ENCODE measurements around the gene EHD4. TPM values are rescaled to one million over a fixed set of nuclear protein-coding genes. Genes with fewer than 3 reads are reported as not detected.

EHD4 gene
- total RNA-seq, 2 donors from 2014 or later: 18.4 to 22.6 TPM

DNA sequence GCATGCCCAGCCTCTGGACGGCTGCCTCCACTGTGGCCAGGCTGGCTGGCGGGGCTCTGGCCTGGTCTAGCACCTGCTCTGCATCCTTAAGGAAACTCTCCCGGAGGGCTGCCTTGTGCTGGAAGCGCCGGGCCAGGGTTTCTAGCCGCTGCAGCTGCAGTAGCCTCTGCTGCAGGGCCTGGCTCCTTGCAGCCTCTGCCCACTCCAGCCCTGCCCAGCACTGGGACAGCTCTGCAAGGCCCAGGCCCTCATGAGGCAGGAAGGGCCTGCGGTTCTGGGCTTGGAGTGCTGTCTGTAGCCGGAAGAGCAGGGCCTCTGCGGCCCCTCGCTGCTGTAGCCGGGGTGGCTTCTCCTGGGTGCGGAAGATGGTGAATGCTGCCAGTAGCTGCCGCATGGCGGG, 86.5 kb downstream of the EHD4 start:
- TF ChIP-seq, protein P1, sequence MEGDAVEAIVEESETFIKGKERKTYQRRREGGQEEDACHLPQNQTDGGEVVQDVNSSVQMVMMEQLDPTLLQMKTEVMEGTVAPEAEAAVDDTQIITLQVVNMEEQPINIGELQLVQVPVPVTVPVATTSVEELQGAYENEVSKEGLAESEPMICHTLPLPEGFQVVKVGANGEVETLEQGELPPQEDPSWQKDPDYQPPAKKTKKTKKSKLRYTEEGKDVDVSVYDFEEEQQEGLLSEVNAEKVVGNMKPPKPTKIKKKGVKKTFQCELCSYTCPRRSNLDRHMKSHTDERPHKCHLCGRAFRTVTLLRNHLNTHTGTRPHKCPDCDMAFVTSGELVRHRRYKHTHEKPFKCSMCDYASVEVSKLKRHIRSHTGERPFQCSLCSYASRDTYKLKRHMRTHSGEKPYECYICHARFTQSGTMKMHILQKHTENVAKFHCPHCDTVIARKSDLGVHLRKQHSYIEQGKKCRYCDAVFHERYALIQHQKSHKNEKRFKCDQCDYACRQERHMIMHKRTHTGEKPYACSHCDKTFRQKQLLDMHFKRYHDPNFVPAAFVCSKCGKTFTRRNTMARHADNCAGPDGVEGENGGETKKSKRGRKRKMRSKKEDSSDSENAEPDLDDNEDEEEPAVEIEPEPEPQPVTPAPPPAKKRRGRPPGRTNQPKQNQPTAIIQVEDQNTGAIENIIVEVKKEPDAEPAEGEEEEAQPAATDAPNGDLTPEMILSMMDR (IDR thresholded peaks at IDR 0.05): no peak
- TF ChIP-seq POLR2AphosphoS5 (IDR thresholded peaks at IDR 0.05) (no peak), POLR2A (IDR thresholded peaks at IDR 0.05) (no peak)
- Histone ChIP-seq H3K36me3 (no peaks in the 10 kb centered on the region), H3K27ac (no peak overlapping the region), H3K4me3 (no peak overlapping the region), H3K9me3 (no peaks in the 10 kb centered on the region), H3K27me3 (replicated peaks; ENCODE audit: insufficient read depth) (no peaks in the 10 kb centered on the region), H3K4me1 (replicated peaks) (peaks cover 7% of the 10 kb centered on the region)
- 98% methylated on average over 14 of the region's 14 CpGs for WGBS
- DNase-seq (ENCODE audit: low spot score): no peak
- intact Hi-C loops (cut with DNase I): no loop called here

DNA sequence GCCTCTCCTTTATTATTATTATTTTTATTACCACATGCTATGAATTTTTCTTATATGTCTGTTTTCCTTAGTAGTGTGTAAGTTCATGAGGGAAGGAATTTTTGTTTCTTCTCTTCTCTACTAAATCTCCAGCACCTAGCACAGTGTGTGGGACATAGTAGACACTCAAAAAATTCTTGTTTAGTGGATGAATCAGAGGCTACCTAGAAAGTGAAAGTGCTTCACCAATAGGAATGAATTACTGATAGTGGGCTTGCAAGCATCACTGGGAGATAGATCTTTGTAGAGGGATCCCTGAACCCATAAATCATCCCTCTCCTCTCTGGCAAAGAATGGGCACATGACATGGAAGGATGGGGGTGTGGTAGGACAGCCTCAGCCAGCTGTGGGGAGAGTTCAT, 87.0 kb downstream of the EHD4 start:
- no peaks in the 10 kb centered on the region for H3K27me3 ChIP-seq (replicated peaks; ENCODE audit: insufficient read depth)
- no peak overlapping the region for H3K27ac ChIP-seq
- no peak overlapping the region for H3K4me3 ChIP-seq
- intact Hi-C loops (cut with DNase I): no loop called here
- peaks cover 7% of the 10 kb centered on the region for H3K4me1 ChIP-seq (replicated peaks)
- H3K9me3 ChIP-seq: no peaks in the 10 kb centered on the region
- no peaks in the 10 kb centered on the region for H3K36me3 ChIP-seq
- TF ChIP-seq POLR2A (IDR thresholded peaks at IDR 0.05) (no peak), POLR2AphosphoS5 (IDR thresholded peaks at IDR 0.05) (no peak)
- TF ChIP-seq, protein P1 (IDR thresholded peaks at IDR 0.05): no peak
- DNase-seq (ENCODE audit: low spot score): no peak

DNA sequence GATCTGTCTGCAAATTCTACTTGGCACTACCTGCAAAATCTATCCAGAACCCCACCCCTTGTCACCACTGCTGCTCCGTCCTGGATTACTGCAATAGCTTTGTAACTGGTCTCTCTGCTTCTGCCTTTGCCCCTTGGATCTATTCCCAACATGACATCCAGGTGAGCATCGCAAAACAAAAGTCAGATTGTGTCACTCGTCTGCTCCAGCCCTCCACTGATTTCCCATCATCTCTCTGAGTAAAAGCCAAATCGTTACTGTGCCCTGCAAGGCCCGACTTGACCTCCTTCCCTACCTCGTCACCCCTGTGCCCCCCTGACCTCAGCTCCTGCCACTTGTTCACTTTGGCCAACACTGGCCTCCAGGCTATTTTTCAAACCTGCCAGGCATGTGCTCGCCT, 87.9 kb downstream of the EHD4 start:
- no peak overlapping the region for H3K4me3 ChIP-seq
- no peak for DNase-seq (ENCODE audit: low spot score)
- intact Hi-C loops (cut with DNase I): no loop called here
- TF ChIP-seq POLR2AphosphoS5 (IDR thresholded peaks at IDR 0.05): no peak
- TF ChIP-seq, protein P1 (IDR thresholded peaks at IDR 0.05): no peak
- TF ChIP-seq POLR2A (IDR thresholded peaks at IDR 0.05): no peak
- H3K27ac ChIP-seq: no peak overlapping the region
- 84% methylated on average over 7 of the region's 7 CpGs for WGBS
- H3K36me3 ChIP-seq: no peaks in the 10 kb centered on the region
- no peaks in the 10 kb centered on the region for H3K9me3 ChIP-seq
- H3K27me3 ChIP-seq (replicated peaks; ENCODE audit: insufficient read depth): no peaks in the 10 kb centered on the region
- peaks cover 7% of the 10 kb centered on the region for H3K4me1 ChIP-seq (replicated peaks)

DNA sequence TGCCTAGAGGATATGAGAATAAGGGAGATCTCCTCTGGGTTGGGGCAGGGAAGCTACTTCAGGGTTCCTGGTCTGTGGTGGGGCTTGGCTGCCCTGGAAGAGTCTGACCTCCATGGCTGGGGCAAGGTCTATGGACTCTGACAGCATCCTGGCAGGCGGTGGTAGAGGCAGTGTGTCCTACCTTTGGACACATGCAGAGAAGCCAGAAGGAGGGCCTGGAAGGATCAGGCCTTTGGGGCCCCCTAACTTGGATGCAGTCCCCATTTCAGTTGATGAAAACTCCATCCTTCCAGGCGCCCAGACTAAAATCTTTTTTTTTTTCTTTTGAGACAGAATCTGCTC, 88.9 kb downstream of the EHD4 start:
- Histone ChIP-seq H3K4me3 (no peak overlapping the region), H3K27ac (no peak overlapping the region), H3K9me3 (no peaks in the 10 kb centered on the region), H3K27me3 (replicated peaks; ENCODE audit: insufficient read depth) (no peaks in the 10 kb centered on the region), H3K4me1 (replicated peaks) (peaks cover 7% of the 10 kb centered on the region), H3K36me3 (no peaks in the 10 kb centered on the region)
- TF ChIP-seq POLR2AphosphoS5 (IDR thresholded peaks at IDR 0.05) (no peak), POLR2A (IDR thresholded peaks at IDR 0.05) (no peak)
- TF ChIP-seq, protein P1 (IDR thresholded peaks at IDR 0.05): no peak
- intact Hi-C loops (cut with DNase I): no loop called here
- DNase-seq (ENCODE audit: low spot score): no peak
- 96% methylated on average over 2 of the region's 2 CpGs for WGBS

DNA sequence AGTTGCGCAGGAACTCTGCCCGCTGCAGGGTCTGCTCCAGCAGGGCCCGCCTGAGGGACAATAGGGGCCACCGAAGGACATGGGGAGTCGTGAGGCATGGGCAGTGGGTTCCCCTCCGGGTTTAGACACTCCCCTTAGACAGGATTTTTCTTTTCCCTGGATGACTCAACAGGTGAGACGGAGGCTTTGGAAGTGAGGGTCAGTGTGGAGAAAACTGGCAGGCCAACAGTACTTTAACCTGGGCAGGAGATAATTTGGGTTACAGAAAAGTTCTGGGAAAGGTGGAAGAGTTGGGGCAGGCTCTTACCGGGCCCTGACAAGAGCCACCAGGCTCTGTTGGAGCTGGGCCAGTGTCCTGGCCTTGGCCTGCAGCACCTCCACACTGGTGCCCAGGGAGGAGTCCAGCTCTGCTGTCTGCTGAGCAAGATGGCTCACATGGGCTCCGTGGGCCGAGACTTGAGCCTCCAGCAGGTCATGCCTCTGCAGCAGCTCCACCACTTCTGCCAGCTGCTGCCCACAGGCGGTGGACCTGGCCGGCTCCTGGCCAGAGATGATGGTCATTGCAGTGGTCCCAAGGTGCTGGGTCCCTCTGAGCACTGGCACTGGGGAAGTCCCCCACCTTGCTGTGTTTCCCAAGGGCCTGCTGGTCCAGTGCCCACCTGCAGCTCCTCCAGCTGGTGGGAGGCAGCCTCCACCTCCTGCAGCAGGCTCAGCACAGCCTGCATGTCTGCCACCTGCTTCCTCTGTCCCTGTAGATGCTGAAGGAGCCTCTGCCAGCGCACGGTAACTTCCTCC, 89.5 kb downstream of the EHD4 start:
- no peak for DNase-seq (ENCODE audit: low spot score)
- Histone ChIP-seq H3K27me3 (replicated peaks; ENCODE audit: insufficient read depth) (no peaks in the 10 kb centered on the region), H3K4me1 (replicated peaks) (peaks cover 10% of the 10 kb centered on the region), H3K4me3 (peak overlapping the region; percentile 14 to 39), H3K9me3 (no peaks in the 10 kb centered on the region), H3K36me3 (no peaks in the 10 kb centered on the region), H3K27ac (peak overlapping the region in 1 of 2 donors; percentile 14)
- 52% methylated on average over 12 of the region's 14 CpGs for WGBS
- TF ChIP-seq POLR2A (IDR thresholded peaks at IDR 0.05): no peak
- intact Hi-C loops (cut with DNase I): no loop called here
